Gastrocnemius medialis (tissue), 4 donors: ENCODE data around the gene RCOR2. TPM values are rescaled to one million over a fixed set of nuclear protein-coding genes. Genes with fewer than 3 reads are reported as not detected.

Experiments used
- ATAC-seq, 2 donors: fragments of 150-250 bp; one replicate each; pipeline ENCODE4 v1.9.1; 2016
- DNase-seq, 2 donors: peaks; one replicate each; pipeline ENCODE4 v3.0.0-alpha.2; 2019
- H3K27ac ChIP-seq, 4 donors: fragments of 200-600 bp; sonication (generic); 1 replicate in 1 of 4; 2 replicates in 3 of 4; pipeline ENCODE4 v1.5.1; 2016 to 2018; ENCODE audit warnings: mild to moderate bottlenecking in 2 of 4, moderate library complexity in 1 of 4
- H3K27me3 ChIP-seq, 3 donors: fragments of 200-600 bp; sonication (generic) in 2 of 3; 1 replicate in 1 of 3; 2 replicates in 2 of 3; pipeline versions ENCODE4 v1.5.1 to v1.6.0; 2016 to 2019; ENCODE audit warnings: mild to moderate bottlenecking in 1 of 3, moderate library complexity in 1 of 3
- H3K36me3 ChIP-seq, 2 donors: fragments of 200-600 bp; sonication (generic) in 1 of 2; one replicate each; pipeline ENCODE4 v1.5.1; 2017 to 2018
- H3K4me1 ChIP-seq, 2 donors: fragments of 200-600 bp; sonication (generic) in 1 of 2; one replicate each; pipeline ENCODE4 v1.5.1; 2016 to 2017; ENCODE audit warnings: mild to moderate bottlenecking in 2 of 2
- H3K4me3 ChIP-seq, 4 donors: fragments of 200-600 bp; sonication (generic) in 3 of 4; 1 replicate in 1 of 4; 2 replicates in 3 of 4; pipeline ENCODE4 v1.5.1; 2016 to 2019; ENCODE audit warnings: mild to moderate bottlenecking in 2 of 4
- H3K9me3 ChIP-seq, 3 donors: fragments of 200-600 bp; sonication (generic) in 2 of 3; 1 replicate in 1 of 3; 2 replicates in 2 of 3; pipeline ENCODE4 v1.5.1; 2016 to 2019
- POLR2A ChIP-seq, 2 donors: fragments of 450-650 bp; IDR thresholded peaks; one replicate each; pipeline ENCODE4 v1.6.1; 2017; ENCODE audit warnings: antibody characterized with exemption in 2 of 2, mild to moderate bottlenecking in 2 of 2, moderate library complexity in 2 of 2
- in situ Hi-C, 4 donors: fragments of 200-750 bp; cut with MboI; loops; one replicate each; pipeline versions ENCODE4 v1.15.0 to v1.8.0; 2017; ENCODE audit warnings: low sequenced_read_pairs in 4 of 4
- intact Hi-C: fragments of 100-400 bp; cut with DNase I; formaldehyde crosslinking; loops from one replicate; pipeline ENCODE4 v1.15.1; 2023; ENCODE audit warnings: low total_unique reads
- total RNA-seq, 4 donors: library from RNA; depleted of rRNA; stranded (reverse); fragments of >200 nt; gene quantifications; one replicate each; pipeline versions ENCODE4 v1.1.0 to v1.2.3, GENCODE V29; 2016
- TF ChIP-seq, protein P1 (sequence below), 5 experiments: fragments of 450-650 bp in 3 of 5; fragments of 200-600 bp in 2 of 5; sonication (generic) in 2 of 5; IDR thresholded peaks in 4 of 5; conservative IDR thresholded peaks in 1 of 5; 1 replicate in 4 of 5; 2 replicates in 1 of 5; pipeline ENCODE4 v1.5.1; 2016 to 2019; ENCODE audit warnings: antibody characterized with exemption in 5 of 5, mild to moderate bottlenecking in 3 of 5, moderate library complexity in 3 of 5

Gene RCOR2
- total RNA-seq, 4 donors from 2014 or later: 0.25 to 1.5 (median 0.45) TPM

DNA sequence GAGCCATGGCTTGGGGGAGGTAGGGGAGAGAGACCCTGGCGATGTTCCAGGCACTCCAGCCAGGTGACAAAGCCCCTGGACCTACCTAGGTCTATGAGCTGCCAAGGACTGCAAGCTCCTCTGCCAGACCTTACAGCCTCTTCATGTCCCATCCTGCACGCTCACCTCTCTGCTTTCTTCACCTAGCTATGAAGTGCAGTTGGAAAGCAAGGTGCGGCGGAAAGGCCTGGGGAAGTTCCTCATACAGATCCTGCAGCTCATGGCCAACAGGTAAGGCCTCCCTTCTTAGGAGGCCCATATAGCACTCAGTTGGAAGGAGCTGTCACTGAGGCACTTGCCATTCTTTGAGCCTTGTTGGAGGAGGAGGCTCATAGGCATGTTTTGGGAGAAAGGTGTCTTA lies 35.6 kb upstream of the RCOR2 start:
- H3K9me3 ChIP-seq: no peaks in the 10 kb centered on the region
- no peak overlapping the region for H3K27ac ChIP-seq
- H3K27me3 ChIP-seq: no peaks in the 10 kb centered on the region
- no peaks in the 10 kb centered on the region for H3K4me1 ChIP-seq
- intact Hi-C loops: no loop called here
- peaks cover 0 to 33% of the 10 kb centered on the region in 2 donors for H3K36me3 ChIP-seq
- no peak for DNase-seq
- no peak for TF ChIP-seq POLR2A (IDR thresholded peaks at IDR 0.05)
- TF ChIP-seq, protein P1, sequence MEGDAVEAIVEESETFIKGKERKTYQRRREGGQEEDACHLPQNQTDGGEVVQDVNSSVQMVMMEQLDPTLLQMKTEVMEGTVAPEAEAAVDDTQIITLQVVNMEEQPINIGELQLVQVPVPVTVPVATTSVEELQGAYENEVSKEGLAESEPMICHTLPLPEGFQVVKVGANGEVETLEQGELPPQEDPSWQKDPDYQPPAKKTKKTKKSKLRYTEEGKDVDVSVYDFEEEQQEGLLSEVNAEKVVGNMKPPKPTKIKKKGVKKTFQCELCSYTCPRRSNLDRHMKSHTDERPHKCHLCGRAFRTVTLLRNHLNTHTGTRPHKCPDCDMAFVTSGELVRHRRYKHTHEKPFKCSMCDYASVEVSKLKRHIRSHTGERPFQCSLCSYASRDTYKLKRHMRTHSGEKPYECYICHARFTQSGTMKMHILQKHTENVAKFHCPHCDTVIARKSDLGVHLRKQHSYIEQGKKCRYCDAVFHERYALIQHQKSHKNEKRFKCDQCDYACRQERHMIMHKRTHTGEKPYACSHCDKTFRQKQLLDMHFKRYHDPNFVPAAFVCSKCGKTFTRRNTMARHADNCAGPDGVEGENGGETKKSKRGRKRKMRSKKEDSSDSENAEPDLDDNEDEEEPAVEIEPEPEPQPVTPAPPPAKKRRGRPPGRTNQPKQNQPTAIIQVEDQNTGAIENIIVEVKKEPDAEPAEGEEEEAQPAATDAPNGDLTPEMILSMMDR (IDR thresholded peaks at IDR 0.05 in 4 of 5, conservative IDR thresholded peaks at IDR 0.05 in 1 of 5): no peak
- in situ Hi-C loops: no loop called here
- no peak for ATAC-seq
- H3K4me3 ChIP-seq: no peak overlapping the region

DNA sequence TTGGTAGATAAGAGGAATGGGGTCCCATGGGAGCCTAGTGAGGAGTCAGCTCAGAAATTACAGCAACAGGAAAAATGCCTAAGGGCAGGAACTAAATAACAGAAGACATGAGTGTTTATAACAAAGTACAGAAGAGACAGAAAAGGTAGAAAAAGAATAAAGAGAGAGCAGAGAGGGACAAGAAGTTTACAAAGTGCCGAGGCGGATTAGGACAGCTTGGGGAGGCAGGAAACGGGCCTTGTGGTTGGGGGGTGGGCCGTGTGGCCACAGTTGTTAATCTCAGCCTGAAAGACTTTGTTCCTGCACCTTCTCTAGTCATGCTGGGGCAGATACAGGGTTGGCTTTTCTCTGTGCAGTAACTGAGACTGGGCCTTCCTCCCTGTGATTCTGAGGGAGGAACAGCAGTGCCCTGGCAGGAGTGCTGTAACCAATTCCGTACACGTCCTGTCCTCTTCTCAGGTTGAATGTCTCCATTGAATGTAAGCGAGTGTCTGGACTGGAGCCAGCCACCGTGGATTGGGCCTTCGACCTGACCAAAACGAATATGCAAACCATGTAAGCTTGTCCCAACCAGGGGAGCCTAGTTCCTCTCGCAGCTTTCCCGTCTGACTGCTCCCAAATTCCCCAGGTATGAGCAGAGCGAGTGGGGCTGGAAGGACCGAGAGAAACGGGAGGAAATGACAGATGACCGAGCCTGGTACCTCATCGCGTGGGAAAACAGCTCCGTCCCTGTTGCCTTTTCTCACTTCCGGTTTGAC lies 35.0 kb upstream of the RCOR2 start:
- DNase-seq (no peak), ATAC-seq (no peak)
- Histone ChIP-seq H3K27ac (no peak overlapping the region), H3K27me3 (no peaks in the 10 kb centered on the region), H3K4me3 (no peak overlapping the region), H3K4me1 (no peaks in the 10 kb centered on the region), H3K9me3 (no peaks in the 10 kb centered on the region), H3K36me3 (peaks cover 0 to 33% of the 10 kb centered on the region in 2 donors)
- in situ Hi-C loops: no loop called here
- no peak for TF ChIP-seq POLR2A (IDR thresholded peaks at IDR 0.05)
- TF ChIP-seq, protein P1 (IDR thresholded peaks at IDR 0.05 in 4 of 5, conservative IDR thresholded peaks at IDR 0.05 in 1 of 5): no peak
- intact Hi-C loops: no loop called here

DNA sequence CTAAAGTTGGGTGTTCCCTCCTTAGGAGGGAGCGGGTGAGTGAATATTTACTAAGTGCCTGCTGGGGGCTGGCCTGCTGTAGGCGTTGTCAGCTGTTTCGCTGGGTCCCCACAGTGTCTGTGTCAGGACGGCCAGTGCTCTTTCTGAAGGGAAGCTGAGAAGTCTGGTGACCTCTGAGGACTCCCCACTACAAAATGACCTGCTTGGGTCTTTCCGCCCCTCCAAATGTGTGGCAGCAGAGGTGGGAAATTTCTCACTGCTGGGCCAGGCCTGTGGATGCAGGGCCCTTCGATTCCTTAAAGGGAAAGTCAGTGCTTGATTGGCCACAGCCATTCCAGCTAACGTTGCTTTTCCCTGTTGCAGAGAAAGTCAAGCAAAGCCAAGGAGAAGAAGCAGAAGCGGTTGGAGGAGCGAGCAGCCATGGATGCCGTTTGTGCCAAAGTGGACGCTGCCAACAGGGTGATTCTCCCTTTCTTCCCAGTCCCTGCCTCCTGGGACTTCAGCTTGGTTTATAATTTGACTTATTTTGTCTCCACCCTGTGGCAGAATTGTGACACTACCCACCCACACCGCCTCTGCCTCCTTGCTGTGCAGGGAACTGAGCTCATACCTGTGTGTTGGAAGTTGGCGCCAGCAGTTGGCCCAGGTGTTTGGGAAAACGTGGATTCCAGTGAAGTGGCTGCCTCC lies 28.7 kb upstream of the RCOR2 start:
- Histone ChIP-seq H3K9me3 (no peaks in the 10 kb centered on the region), H3K4me3 (peak overlapping the region; percentile 21 to 43 (median 36)), H3K4me1 (peaks cover 24 to 25% of the 10 kb centered on the region in 2 donors), H3K27me3 (no peaks in the 10 kb centered on the region), H3K36me3 (no peaks in the 10 kb centered on the region), H3K27ac (peak overlapping the region; percentile 77 to 91 (median 84))
- intact Hi-C loops (loop anchor here (1.0 to 10.0 kb wide), 5 partner anchors 27 to 271 kb away; partner anchors contain the start of genes ATL3 and ZFTA), in situ Hi-C loops (loop anchor here (5.0 to 10.0 kb wide), 4 partner anchors 103 to 181 kb away; partner anchors contain the start of genes MARK2 (in 3 of the 4) and ZFTA (in 1 of the 4))
- DNase-seq: peak; percentile 65 to 78
- ATAC-seq: peak; percentile 88
- TF ChIP-seq, protein P1 (IDR thresholded peaks at IDR 0.05 in 4 of 5, conservative IDR thresholded peaks at IDR 0.05 in 1 of 5): peak; percentile 79 to 90 (median 85)
- no peak for TF ChIP-seq POLR2A (IDR thresholded peaks at IDR 0.05)

DNA sequence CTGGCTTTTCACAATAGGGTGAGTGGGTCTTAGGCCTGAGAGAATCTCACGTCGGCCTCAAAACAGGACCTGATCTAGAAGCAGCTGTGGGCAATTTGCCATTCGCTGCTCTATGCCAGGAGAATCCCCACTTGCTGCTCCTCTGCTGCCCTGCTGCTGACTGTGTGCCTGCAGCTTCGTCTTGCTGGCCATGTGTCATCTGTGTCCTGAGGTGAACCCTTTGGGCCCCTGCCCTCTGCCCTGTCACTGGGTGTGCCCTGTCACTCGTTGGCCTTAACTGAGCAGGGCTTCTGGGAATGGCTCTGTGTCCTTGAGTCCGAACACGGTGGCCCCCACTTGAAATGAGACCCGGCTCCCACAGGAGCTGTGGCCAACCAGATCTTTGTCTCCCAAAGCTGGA lies 28.0 kb upstream of the RCOR2 start:
- in situ Hi-C loops: loop anchor here (5.0 to 10.0 kb wide), 4 partner anchors 103 to 180 kb away; partner anchors contain the start of genes MARK2 (in 3 of the 4) and ZFTA (in 1 of the 4)

More for the DNA sequence above, 28.0 kb upstream of the RCOR2 start:
- no peaks in the 10 kb centered on the region for H3K9me3 ChIP-seq
- H3K4me1 ChIP-seq: peaks cover 30 to 31% of the 10 kb centered on the region in 2 donors
- H3K36me3 ChIP-seq: no peaks in the 10 kb centered on the region
- H3K27ac ChIP-seq: peak overlapping the region; percentile 77 to 91 (median 84)
- intact Hi-C loops: loop anchor here (1.0 to 10.0 kb wide), 6 partner anchors 27 to 270 kb away; partner anchors contain the start of genes ATL3 and ZFTA
- H3K4me3 ChIP-seq: peak overlapping the region in 2 of 4 donors; percentile 37 to 43
- peak; percentile 67 to 90 for DNase-seq
- TF ChIP-seq POLR2A (IDR thresholded peaks at IDR 0.05): peak in 1 of 2 donors; percentile 27
- TF ChIP-seq, protein P1 (IDR thresholded peaks at IDR 0.05 in 4 of 5, conservative IDR thresholded peaks at IDR 0.05 in 1 of 5): no peak
- peak; percentile 83 to 88 for ATAC-seq
- no peaks in the 10 kb centered on the region for H3K27me3 ChIP-seq
